NCI-H1092 (cell line): Measurements from ENCODE around the gene OR2T34.
"Not testable (repeated sequence)": the region's sequence is repeated elsewhere in the genome, so short reads cannot be mapped to it uniquely, and the experiment has no call there.

Experiments used
- DNase-seq: peaks from one replicate; lab custom pipeline; 2025; lab: John Stamatoyannopoulos, UW

OR2T34 gene, protein sequence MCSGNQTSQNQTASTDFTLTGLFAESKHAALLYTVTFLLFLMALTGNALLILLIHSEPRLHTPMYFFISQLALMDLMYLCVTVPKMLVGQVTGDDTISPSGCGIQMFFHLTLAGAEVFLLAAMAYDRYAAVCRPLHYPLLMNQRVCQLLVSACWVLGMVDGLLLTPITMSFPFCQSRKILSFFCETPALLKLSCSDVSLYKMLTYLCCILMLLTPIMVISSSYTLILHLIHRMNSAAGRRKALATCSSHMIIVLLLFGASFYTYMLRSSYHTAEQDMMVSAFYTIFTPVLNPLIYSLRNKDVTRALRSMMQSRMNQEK

GRCh38 chr1:248574657-248575056 lies at the start of gene OR2T34:
Gene OR2T34, minus strand, starts transcription at chr1:248574757. Its CDS starts 0 bp downstream, at chr1:248574757.
- DNase-seq: not testable (repeated sequence)

GRCh38 chr1:248622570-248623001 lies 48.0 kb upstream of the OR2T34 start:
- DNase-seq: peak; percentile 15

- no peak for DNase-seq
These were observed 47.2 kb upstream of the OR2T34 start for GRCh38 chr1:248621770-248622169.

DNA sequence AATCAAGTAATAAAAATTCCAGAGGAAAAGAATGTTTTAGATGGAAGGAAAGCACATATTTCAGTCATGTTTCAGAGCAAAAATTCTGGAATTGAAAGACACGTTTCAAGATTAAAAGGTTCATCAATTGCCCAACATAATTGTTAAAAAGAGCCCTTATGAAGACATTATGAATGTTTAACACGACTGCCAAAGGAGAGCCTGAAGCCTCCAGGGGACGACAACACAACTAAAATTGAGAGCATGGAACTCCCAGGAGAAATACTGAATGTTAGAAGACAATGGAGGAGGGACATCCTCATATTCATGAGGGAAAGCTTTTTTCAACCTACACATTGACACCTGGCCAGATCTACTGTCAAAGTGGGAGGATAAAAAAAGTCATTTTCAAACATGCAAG lies 44.3 kb upstream of the OR2T34 start:
- DNase-seq: peak; percentile 9

GRCh38 chr1:248618119-248618518 lies 43.6 kb upstream of the OR2T34 start:
- no peak for DNase-seq

- no peak for DNase-seq
These were observed 39.2 kb upstream of the OR2T34 start for GRCh38 chr1:248613742-248614141.

GRCh38 chr1:248611883-248612414 lies 37.4 kb upstream of the OR2T34 start:
- DNase-seq: no peak

GRCh38 chr1:248610301-248610700 lies 35.7 kb upstream of the OR2T34 start:
- DNase-seq: no peak

- no peak for DNase-seq
These were observed 24.8 kb upstream of the OR2T34 start for GRCh38 chr1:248599396-248599795.

DNA sequence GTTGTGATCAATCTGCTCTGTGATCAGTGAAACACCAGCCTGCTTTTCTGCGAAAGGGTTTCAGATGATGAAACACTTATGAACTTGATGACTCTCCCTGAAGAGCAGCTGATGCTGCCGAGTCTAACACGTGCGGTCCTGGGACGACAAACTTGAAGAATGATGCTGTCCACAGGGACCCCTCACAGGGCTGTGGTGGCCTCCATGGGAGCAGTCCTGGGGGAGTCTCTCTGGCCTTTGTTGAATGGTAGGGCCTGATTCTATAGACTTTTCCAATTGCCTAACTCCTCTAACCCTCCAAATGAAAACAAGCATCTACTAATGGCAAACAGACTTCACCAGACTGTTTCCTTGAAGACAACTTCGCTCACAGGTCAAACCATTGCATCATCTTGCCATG lies 23.0 kb upstream of the OR2T34 start, which contains the start of gene OR2T10:
Gene OR2T10, minus strand, starts transcription at position 112 of the 400 bp plus-strand sequence. CDS start 3,932 bp downstream, outside the sequence.
- DNase-seq: no peak

GRCh38 chr1:248596615-248597014 lies 22.1 kb upstream of the OR2T34 start:
- no peak for DNase-seq

DNA sequence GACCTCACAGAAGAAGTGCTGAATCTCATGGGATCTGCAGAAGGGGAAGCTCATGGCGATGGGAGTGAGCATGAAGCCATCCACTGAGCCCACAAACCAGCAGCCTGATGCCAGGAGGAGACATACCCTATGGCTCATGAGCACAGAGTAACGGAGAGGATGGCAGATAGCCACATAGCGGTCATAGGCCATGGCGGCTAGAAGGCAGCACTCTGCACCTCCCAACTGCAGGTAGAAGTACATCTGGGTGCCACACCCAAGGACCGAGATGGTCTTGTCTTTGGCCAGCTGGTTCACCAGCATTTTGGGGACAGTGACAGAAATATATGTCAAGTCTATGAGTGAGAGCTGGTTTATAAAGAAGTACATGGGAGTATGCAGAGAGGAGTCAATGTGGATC lies 18.7 kb upstream of the OR2T34 start:
- no peak for DNase-seq

GRCh38 chr1:248592655-248593054 lies 18.1 kb upstream of the OR2T34 start:
- DNase-seq: no peak

DNA sequence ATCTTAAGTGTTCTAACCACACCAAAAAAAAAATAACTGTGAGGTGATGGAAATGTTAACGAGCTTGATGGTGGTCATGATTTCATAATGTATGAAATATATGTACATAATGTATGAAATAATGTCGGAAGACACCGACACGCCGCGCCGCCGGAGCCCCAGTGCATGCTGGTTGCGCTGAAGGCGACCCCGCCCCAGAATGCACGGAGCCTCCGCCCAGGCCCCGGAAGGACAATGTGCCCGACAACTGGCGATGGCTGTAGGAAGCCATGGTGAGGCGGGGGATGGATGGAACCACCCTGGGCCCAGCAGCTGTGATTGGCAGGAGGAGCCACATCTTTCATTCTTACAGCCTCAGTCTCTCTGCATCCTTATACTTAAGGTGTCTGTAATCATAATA lies 15.5 kb upstream of the OR2T34 start:
- no peak for DNase-seq

DNA sequence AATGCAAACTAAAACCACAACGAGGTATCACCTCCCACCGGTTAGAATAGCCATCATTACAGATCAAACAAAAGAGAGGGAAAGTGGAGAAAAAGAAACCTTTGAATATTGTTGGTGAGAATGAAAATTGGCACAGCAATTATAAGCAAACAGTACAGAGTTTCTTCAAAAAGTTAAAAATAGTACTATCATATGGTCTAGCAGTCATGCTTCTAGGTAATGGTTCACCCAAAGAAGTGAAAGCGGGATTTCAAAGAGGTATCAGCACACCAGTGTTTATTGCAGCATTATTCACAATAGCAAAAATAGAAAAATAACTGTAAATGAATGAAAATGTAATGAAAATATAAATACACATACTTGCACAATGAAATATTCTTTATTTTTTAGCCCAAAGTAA lies 14.8 kb upstream of the OR2T34 start:
- no peak for DNase-seq

DNA sequence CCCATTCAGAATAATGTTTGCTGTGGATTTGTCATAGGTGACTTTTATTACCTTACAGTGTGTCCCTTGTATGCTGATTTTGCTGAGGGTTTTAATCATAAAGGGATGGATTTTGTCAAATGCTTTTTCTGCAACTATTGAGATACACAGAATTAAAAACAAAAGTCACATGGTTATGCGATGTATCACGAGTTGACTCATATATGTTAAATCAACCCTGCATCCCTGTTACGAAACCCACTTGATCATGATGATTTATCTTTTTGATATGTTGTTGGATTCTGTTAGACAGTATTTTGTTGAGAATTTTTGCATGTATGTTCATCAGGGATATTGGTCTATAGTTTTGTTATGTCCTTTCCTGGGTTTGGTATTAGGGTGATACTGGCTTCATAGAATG lies 10.7 kb upstream of the OR2T34 start:
- DNase-seq: no peak

DNA sequence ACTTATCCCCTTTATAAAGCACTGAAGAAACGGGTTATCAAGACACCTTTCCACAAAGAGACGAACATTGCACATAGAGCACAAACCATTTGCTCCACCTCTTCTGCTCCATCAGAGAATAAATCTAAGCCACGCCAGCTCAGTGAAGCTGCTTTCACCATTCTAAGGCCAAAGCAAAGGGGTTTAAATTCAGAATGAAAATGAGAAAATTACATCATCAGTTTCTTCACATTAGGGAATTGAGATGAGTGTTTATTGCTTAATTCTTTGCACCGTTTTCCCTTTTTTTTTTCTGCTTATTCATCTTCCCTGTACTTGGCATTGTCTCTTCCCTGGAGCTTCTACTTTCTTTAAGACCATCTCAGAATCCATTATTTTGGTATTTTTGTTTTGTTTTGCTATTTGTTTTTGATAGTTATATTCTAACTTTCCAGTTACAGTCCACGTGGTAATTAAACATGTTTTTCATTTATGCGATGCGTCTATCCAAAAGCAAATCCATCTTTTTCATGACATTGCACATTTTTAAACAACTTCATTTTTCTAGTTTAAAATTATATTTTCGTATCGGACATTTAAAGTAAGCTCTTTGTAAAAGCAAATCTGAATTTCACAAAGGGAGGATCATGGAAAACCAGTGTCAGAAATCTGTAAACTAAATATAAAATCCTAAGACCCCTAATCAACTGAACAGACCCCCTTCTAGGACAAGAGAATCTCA lies 1.9 kb upstream of the OR2T34 start:
- no peak for DNase-seq

DNA sequence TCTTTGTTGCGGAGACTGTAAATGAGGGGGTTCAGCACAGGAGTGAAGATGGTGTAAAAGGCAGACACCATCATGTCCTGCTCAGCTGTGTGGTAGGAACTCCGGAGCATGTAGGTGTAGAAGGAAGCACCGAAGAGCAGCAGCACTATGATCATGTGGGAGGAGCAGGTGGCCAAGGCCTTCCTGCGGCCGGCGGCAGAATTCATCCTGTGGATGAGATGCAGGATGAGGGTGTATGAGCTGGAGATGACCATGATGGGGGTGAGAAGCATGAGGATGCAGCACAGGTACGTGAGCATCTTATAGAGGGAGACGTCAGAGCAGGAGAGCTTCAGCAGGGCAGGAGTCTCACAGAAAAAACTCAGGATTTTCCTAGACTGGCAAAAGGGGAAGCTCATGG lies 701 bp downstream of the OR2T34 start:
- not testable (repeated sequence) for DNase-seq

DNA sequence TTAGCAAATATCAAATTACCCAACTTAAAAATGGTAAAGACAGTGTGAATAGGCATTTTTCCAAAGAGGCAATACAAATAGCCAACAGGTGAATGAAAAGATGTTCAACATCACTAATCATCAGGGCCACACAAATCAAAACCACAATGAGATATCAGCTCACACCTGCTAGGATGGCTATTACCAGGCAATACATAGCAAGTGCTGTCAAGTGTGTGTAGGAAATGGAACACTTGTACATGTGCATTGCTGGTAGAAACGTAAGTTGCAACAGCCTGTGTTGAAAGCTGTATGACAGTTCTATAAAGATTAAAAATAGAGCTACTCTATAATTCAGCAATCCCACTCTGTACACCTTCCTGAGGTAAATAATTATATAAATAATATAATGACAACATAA lies 2.5 kb downstream of the OR2T34 start:
- DNase-seq: not testable (repeated sequence)

DNA sequence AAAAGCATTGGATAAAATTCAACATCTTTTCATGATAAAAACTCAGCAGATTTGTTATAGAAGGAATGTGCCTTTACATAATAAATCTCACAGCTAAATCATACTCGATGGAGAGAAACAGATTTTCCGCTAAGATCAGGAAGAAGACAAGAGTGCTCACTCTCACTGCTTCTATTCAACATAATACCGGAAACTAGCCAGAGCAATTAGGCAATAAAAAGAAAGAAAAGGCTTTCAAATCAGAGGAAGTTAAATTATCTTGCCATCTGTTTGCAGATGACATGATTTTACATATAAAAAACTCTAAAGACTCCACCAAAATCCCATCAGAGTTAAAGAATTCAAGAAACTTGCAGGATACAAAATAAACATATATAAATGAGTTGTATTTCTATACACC lies 3.7 kb downstream of the OR2T34 start:
- not testable (repeated sequence) for DNase-seq

GRCh38 chr1:248569049-248569448 lies 5.5 kb downstream of the OR2T34 start:
- not testable (repeated sequence) for DNase-seq

GRCh38 chr1:248565530-248566373 lies 8.8 kb downstream of the OR2T34 start:
- DNase-seq: not testable (repeated sequence)
